Measurements from ENCODE around the gene KRT71. TPM values are rescaled to one million over a fixed set of nuclear protein-coding genes. Genes with fewer than 3 reads are reported as not detected.

Gene KRT71
- total RNA-seq, 4 donors from 2014 or later, result 0.32 to 61.7 (median 1.6) TPM; not detected in 1

- TF ChIP-seq POLR2A (IDR thresholded peaks at IDR 0.05) (no peak), CTCF (IDR thresholded peaks at IDR 0.05) (no peak)
- no peak for DNase-seq (ENCODE audit: low spot score in 2 of 2)
- H3K4me3 ChIP-seq (ENCODE audit: low read depth, poor library complexity, severe bottlenecking), result no peak overlapping the region
- intact Hi-C loops (cut with DNase I; ENCODE audit: low total_unique reads), result no loop called here
- 50 to 53% methylated on average over 5 of the region's 5 CpGs for WGBS, 2 donors
These were observed 13.7 kb downstream of the KRT71 start for GRCh38 chr12:52539083-52539820.

- intact Hi-C loops (cut with DNase I; ENCODE audit: low total_unique reads), result no loop called here
- DNase-seq (ENCODE audit: low spot score in 2 of 2), result no peak
- no peak overlapping the region for H3K4me3 ChIP-seq (ENCODE audit: low read depth, poor library complexity, severe bottlenecking)
- WGBS, 2 donors, result 51 to 57% methylated on average over 3 of the region's 3 CpGs
- TF ChIP-seq POLR2A (IDR thresholded peaks at IDR 0.05) (no peak), CTCF (IDR thresholded peaks at IDR 0.05) (no peak)
These were observed 15.8 kb downstream of the KRT71 start for GRCh38 chr12:52537101-52537500.

- WGBS, 2 donors, result 82 to 88% methylated on average over 1 of the region's 1 CpG
These were observed 17.4 kb downstream of the KRT71 start for GRCh38 chr12:52535574-52535973.

GRCh38 chr12:52534482-52534881 is 18.5 kb downstream of the KRT71 start:
- 95 to 96% methylated on average over 5 of the region's 5 CpGs for WGBS, 2 donors
- no peak for TF ChIP-seq POLR2A (IDR thresholded peaks at IDR 0.05)
- TF ChIP-seq CTCF (IDR thresholded peaks at IDR 0.05), result no peak
- DNase-seq (ENCODE audit: low spot score in 2 of 2), result no peak
- H3K4me3 ChIP-seq (ENCODE audit: low read depth, poor library complexity, severe bottlenecking), result no peak overlapping the region
- intact Hi-C loops (cut with DNase I; ENCODE audit: low total_unique reads), result no loop called here

More at GRCh38 chr12:52535574-52535973, 17.4 kb downstream of the KRT71 start:
- intact Hi-C loops (cut with DNase I; ENCODE audit: low total_unique reads), result no loop called here
- no peak for DNase-seq (ENCODE audit: low spot score in 2 of 2)
- no peak for TF ChIP-seq POLR2A (IDR thresholded peaks at IDR 0.05)
- TF ChIP-seq CTCF (IDR thresholded peaks at IDR 0.05), result no peak
- H3K4me3 ChIP-seq (ENCODE audit: low read depth, poor library complexity, severe bottlenecking), result no peak overlapping the region

- DNase-seq (ENCODE audit: low spot score in 2 of 2), result no peak
- no peak overlapping the region for H3K4me3 ChIP-seq (ENCODE audit: low read depth, poor library complexity, severe bottlenecking)
- TF ChIP-seq POLR2A (IDR thresholded peaks at IDR 0.05) (no peak), CTCF (IDR thresholded peaks at IDR 0.05) (no peak)
- WGBS, 2 donors, result 62 to 68% methylated on average over 10 of the region's 10 CpGs
- intact Hi-C loops (cut with DNase I; ENCODE audit: low total_unique reads), result no loop called here
These were observed 19.1 kb downstream of the KRT71 start for GRCh38 chr12:52533686-52534470.
